A673 (cell line): ENCODE data around the gene LAMB3.

Source experiments
- CTCF ChIP-seq: fragments of 300-800, 200-600 bp; sonication (generic); conservative IDR thresholded peaks from 2 replicates; pipeline ENCODE4 v1.5.1; 2017; ENCODE audit warnings: low read depth, mild to moderate bottlenecking, antibody characterized with exemption, low read length, moderate library complexity, mixed read lengths
- EZH2 ChIP-seq: fragments of 200-600 bp; sonication (generic); IDR thresholded peaks from 2 replicates; pipeline ENCODE4 v1.6.1; 2017; ENCODE audit warnings: borderline replicate concordance, low read depth, mild to moderate bottlenecking, mixed read lengths, antibody characterized with exemption, low read length; ENCODE audit not compliant: poor library complexity, severe bottlenecking

GRCh38 chr1:209675565-209676154 lies 23.4 kb upstream of the LAMB3 start:
- no peak for TF ChIP-seq CTCF
- no peak for TF ChIP-seq EZH2
